GM21786 (cell line): ENCODE data around the gene SYMPK.
"Not testable (repeated sequence)": the region's sequence is repeated elsewhere in the genome, so short reads cannot be mapped to it uniquely, and the experiment has no call there.

Experiments
- ATAC-seq: cut with Tn5 transposase; IDR thresholded peaks from one replicate; pipeline ENCODE4 v1.9.1; 2021; ENCODE audit not compliant: unreplicated experiment

The SYMPK gene

DNA sequence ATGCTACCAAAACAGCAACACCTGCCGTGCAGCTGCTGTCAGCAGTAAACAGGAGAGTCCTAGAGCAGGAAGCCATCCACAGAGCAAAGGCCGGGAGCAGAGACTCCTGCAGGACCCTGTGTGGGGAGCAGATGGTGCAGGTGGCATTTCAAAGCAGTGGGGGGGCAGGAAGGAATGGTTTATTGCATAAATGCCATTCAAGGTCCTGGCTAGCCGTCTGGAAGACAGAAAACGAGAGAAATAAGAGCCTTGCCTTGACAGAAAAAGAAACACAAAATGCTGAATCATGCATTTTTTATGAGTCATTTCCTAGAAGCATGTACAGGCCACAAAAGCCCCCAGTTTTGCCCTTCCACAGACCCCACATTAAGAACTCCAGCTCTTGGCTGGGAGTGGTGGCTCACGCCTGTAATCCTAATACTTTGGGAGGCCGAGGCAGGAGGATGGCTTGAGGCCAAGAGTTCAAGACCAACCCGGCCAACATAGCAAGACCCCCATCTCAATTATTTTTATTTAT lies 53.2 kb downstream of the SYMPK start:
- no peak for ATAC-seq

DNA sequence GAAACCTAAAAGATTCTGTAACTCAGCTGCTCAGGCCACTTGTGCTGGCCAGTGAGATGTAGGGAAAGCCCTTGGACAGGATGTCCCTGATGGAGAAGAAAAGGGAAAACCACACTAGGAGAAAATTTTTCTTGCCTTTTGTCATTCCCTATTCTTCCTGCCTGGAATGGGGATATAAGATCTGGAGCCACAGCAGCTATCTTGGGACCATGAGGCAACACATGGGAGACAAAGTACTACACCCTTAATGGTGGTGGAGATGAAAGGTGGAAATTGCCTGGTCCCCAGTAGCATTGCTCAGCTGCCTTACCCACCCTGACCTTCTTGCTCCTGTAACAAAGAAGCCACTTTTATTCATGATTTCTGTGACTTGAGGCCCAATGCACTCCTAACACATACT lies 57.2 kb downstream of the SYMPK start:
- ATAC-seq, result no peak

DNA sequence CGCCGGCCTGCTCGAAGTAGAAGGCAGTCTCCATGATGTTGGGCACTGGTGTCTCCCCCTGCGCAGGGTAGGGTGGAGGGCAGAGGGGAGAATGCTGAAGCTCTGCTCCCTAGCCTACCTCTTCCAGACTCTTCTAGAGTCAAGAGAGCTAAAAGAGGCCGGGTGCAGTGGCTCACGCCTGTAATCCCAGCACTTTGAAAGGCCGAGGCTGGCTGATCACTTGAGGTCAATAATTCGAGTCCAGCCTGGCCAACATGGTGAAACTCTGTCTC lies 58.1 kb downstream of the SYMPK start:
- ATAC-seq, result no peak

DNA sequence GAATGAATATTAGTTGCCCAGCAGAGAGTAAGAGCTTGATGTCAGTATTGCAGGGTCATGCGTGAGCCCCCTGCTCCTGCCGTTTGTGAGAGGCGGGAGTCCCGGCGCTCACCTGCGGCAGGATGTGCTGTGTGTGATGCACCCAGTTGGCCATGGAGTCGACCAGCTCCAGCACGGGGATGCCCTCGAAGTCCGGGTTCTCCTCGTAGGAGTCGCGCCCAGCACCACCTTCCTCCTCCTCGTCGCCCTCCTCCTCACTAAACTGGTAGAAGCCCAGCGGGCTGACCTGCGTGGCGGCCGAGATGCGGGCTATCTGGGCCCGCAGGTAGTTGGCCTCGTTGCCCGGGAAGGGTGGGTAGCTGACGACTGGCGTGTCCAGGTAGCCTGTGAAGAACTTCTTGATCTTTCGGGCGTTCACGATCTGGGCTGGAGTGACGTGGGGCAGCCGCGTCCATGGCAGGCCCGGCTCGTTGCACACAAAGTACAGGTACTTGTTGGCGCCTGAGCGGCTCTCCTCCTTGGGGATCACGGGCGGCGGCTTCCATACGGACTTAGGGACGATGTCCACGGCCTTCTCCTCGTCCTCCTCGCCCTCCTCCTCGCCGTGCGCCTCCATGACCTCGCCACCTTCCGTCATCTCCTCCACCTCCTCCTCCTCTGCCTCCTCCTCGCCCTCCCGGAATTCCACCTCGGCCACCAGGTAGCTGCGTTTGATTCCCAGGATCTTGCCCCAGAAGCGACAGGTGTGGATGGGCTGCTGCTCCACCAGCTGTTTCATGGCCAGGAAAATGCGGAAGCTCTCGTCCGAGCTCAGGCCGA lies 58.6 kb downstream of the SYMPK start:
- ATAC-seq, result no peak

DNA sequence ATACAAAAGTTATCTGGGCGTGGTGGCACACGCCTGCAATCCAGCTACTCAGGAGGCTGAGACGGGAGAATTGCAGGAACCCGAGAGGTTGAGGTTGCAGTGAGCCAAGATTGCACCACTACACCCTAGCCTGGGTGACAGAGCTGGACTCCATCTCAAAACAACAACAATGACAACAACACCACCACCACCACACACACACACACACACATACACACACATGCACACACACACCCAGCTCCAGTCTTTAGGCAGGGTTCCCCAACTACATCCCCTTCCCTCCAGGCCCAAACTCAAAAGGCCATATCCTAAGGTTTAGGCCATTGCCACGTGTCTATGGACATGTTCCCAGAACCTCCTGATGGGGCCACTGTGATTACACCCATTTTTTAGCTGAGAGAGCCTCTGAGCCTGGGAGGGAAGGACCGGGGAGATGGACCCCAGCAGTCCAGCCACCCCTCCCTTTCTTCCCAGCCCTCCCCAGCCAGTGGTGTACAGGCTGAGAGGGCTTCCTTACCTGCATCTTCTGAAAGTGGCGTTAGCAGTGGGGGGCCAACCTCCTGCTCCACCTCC lies 61.3 kb downstream of the SYMPK start:
- no peak for ATAC-seq

DNA sequence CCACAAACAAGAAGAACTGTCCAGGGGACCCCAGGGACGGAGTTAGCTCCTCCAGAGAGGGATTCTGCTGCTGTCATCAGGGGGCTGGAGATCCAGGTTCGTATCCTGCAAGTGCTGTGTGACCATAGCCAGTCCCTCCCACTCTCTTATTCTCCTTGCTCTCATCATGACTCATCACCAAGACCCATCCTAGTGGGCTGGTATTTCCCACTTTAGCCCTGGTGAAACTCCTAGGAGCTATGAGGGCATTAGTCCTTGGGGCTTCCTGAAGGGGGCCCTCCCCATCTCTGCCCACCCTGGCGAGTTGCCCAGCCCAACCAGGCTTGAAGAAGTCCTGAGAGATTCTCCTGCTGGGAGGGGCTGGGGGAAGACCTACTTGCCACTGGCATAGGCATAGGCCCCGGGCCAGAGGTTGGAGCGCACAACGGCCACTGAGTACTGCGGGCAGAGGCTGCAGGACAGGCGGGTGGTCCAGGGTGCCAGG lies 62.8 kb downstream of the SYMPK start:
- ATAC-seq, result no peak

DNA sequence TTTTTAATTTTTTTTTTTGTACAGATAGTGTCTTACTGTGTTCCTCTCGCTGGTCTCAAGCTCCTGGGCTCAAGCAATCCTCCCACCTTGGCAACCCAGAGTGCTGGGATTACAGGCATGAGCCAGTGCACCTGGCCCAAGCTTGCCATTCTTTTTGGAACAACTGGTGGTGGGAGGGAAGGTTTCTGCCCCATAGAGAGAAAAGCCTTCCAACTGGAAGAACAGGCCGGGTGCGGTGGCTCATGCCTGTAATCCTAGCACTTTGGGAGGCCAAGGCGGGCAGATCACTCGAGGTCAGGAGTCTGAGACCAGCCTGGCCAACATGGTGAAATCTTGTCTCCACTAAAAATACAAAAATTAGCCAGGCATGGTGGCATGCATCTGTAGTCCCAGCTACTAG lies 63.4 kb downstream of the SYMPK start:
- ATAC-seq, result not testable (repeated sequence)

DNA sequence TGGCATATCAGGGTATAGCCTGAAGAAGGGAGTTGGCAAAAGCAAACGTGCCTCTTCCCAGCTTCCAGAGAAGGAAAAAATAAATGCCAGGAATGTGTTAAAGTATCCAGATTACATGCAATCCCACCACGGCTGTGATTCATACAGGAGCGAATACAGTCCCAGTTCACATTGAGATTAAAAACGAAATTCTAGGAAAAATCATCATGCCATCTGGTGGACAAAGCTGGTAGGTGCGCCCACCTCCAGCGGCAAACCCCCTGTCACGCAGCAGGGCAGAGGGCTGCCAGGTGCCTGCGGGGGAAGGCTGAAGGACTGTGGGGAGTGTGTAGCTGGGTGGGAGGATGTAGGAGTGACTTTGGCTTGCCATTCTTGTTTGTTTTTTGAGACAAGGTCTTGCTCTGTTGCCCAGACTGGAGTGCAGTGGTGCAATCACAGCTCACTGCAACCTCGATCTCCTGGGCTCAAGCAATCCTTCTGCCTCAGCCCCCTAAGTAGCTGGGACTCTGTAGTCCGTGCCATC lies 63.9 kb downstream of the SYMPK start:
- ATAC-seq, result no peak

DNA sequence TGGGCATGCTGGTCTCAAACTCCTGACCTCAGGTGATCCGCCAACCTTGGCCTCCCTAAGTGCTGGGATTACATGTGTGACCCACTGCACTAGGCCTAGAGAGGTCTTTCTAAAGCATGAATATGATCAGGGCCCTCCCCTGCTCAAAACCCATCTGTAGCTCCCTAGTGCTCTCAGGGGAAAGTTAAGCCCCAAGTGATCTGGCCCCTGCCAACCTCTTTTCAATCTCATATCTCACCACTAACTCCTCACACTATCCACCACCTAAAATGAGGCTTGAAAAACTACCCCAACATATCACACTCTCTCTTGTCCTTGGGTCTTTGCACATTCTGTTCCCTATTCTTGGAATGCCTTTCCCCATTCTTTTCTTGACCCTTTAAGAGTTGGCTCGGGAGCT lies 68.3 kb downstream of the SYMPK start:
- ATAC-seq, result no peak

DNA sequence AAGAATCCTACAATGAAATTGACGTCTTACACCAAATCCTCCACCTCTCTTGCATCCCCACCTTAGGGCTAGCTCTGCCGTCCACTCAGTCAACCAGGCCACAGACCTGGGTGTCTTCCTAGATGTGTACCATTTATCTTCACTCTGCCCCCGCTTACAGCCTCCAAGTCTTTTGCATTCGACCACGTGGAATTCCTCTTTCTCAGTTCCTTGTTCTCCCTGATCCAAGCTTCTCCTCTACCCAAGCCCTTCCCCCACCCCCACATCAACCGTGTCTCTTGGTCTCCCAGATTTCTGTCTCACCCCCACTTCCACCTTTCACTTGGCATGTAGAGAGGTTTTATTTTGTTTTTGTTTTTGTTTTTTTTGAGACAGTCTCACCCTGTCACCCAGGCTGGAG lies 69.1 kb downstream of the SYMPK start:
- no peak for ATAC-seq

DNA sequence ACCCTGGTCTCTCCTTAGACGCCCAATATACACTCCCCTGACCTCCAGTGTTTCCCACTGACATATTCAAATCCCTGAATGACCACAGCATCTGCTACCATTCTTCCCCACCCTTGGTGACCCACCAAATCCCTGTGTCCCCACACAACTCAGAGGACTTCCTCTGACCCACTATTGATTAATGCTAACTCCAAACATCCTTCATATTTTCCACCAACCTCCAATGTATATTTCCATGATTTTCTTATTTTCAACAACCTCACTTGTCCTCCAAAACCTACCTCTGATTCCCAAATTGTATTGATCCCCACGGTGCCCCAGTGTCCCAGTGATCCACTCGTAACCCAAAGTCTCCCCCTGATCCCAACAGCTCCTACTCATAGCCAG lies 69.8 kb downstream of the SYMPK start:
- no peak for ATAC-seq

DNA sequence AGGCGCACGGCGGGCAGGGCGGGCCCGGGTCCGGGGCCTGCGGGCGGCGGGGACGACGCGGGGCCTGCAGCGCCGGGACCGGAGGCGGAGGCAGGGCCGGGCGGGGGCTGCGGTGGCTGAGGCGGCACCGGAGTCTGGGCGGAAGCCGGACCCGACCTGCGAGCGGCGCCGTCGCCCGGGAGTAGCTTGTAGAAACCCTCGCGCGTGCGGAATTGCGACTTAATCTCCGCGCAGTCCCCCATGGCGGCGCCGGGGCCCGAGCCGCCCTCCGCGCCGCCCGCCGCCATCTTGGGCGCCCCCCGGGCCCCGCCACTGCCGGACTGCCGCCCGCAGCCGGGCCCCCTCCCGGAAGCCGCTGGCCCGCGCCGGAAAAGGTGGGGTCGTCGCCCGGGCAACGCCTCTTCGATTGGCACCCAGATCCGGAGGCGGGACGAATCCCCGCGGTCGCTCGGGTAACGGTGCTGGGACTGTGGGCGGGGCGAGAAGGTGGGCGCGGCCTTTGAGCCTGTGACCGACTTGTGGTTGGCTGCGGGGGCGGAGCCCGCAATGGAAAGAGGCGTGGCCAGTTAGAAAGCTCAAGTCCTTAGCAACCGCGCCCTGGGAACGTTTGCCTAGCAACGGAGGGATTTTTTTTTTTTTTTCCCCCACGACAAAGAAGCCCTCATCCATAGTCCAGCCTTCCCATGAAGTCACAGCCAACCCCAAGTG lies 70.3 kb downstream of the SYMPK start, which contains the start of gene DMWD:
Gene DMWD, minus strand, starts transcription at position 376 of the 708 bp plus-strand sequence. Its CDS starts 89 bp downstream, at position 287.
- peak; percentile 91 for ATAC-seq

DNA sequence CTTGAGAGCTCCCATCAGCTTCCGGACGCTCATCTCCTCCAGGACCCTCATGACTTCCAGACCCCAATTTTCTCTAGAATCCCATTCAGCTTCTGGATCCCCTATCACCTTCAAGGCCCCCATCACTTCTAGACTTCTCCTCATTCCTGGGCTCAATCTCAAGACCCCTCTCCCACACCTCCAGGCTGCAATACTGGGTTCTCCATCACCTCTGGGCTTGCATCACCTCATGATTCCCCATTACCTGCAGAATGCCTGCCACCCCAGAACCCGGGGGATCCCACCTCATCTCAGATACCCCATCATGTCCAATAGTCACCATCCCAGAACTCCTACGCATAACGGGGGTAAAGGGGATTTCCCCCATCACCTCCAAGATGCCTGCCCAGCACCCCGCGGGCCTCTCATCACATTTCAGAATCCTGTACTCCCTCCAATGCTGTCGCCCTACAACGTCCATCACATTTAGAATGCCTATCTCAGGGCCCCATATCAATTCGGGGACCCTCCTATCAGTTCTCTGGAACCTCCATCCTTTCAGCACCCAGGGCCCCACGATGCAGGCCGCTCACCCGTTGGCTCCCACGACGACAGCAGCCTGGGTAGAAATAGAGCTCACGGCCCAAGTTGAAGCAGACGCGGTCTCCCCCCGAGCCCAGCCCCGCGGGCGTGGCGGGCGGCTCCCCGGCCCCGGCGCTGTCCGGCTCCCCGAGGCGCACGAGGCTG lies 71.0 kb downstream of the SYMPK start:
- ATAC-seq, result no peak

DNA sequence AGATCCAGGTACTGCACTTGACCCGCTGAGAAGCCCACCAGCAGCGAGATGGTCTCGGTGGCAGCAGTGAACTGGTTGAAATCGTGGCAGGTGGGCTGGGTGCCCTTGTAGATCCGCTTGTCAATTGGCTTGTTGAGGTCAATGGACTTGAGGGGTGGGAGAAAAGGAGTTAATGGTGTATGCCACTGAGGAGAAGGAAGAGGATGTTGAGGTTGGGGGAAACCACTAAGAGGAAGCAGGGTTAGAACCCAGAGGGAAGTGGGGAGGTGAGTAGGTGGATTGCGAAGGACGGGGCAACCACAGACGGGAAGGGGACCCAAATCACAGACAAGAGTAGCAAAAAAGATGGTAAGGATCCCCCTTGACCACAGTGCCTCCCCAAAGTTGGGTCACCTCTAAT lies 72.0 kb downstream of the SYMPK start:
- ATAC-seq, result no peak

DNA sequence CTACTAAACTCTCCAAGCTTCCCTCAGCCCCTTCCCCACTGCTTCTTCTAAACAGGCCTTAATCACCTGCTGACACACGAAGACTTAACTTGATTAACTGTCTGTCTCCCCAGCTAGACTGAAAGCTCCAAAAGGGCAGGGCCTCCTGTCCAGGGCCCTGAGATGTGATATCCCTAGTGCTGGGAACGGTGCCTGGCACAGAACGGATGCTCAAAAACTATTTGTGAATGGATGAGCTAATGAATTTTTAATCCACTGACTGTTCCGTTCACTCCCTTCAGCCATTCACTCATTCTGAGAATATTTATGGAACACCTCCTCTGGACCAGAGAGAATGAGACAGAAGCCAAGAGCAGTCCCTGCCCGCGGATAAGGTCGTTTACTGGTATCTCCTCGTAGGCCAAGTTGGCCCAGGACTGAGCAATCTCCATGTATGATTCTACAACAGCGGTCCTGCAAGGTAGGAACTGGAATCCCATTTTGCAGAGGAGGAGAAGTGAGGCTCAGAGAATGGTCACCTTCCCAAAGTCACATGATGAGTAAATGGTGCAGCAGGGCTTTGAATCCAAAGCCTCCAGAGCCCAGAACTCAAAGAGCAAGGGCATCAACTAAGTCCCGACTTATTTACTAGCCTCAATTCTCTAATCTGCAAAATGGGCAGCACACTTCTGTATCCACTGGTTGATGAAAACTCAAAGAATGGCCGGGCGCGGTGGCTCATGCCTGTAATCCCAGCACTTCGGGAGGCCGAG lies 73.7 kb downstream of the SYMPK start:
- no peak for ATAC-seq

DNA sequence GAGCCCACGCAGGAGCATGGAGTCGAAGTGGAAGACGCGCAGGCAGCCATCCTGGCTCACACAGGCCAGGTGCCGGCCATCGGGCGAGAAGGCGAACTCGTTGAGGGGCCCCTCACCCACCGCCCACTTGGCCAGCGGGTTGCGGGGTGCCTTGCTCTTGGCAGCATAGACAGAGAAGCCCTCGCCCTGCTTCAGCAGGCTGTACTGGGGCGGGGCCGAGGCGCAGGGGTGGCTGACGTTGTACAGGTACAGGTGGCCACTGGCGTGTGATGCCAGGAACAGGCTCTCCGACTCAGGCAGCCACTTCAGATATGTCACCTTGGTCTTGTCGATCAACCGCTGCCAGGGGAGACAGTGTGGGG lies 76.4 kb downstream of the SYMPK start:
- no peak for ATAC-seq

DNA sequence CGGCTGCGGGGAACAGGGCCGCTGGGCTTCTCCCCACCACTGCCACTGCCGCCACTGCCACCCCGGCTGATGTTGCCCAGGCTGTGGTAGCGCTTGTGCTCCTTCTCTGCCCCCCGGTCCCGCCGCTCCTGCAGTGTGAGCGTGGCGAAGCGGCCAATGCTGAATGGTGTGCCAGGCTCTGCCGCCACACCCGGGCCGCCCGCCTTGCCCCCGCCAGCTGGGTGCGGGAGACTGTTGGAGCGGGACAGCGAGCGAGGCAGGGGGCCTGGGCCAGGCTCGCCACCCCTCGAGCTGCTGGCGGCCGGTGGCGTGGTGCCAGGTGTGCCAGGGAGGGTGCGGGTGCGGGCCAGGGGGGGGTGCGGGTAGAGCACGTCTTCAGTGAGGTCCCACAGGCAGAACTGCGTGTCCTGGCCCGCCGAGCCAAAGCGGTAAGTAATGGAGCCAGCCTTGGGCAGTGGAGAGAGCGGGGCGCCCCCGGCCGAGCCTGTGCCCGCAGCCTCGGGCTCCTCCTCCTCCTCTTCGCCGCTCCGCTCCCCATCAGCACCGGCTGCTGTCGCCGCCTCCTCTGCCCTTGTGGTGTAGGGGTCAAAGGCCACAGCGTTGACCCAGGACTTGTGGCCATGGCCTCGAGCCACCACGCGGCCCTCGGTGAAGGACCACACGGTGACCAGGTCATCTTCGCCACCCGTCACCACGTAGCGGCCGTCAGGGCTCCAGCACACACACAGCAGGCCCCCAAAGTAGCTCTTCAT lies 77.0 kb downstream of the SYMPK start:
- no peak for ATAC-seq

DNA sequence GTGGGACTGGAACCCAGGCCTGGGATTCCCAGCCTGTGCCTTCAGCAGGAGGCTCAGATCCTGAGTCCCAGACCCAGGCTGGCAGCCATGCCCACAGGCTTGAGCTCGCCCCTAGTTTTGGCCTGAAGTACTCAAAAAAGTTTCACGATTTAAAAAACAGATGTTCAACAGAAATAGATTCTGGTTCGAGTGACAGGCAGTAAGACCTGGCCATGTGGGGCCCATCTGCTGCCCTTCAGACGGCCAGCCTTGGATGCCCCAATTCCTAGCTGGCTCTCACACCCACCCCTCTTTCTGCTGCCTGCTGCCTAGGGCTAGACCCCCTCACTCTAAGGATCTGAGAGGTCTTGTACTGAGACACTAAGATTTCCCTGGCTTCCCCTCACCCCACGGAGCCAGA lies 77.8 kb downstream of the SYMPK start:
- ATAC-seq, result no peak

DNA sequence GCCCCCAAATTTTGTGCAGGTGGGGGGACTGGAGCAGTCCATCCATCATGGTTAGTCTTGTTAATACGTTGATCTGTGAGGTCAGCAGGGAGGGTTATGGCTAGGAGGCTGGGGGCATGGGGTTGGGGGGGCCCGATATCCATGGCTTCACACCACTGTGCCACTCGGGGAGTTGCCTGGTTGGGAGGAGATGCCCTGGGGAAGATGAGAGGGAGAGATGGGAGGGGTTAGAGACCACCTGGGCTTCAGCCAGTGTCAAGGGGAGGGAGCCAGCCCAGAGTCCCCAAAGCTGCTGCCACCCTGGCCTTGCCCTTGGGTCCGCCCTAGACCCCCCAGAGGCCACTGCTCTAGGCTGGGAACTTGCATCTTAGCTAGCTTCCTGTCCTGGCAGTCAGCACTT lies 78.9 kb downstream of the SYMPK start:
- ATAC-seq, result no peak
